H1 (cell line): Measurements from ENCODE around the gene HPS3. TPM values are rescaled to one million over a fixed set of nuclear protein-coding genes. Genes with fewer than 3 reads are reported as not detected.
A peak's percentile ranks its signal among the peaks of the same experiment; 100 is the strongest.

Source experiments
- CTCF ChIA-PET: fragments of 300-600 bp; sonication (Branson Sonifier 250); formaldehyde crosslinking; loops from one replicate; lab custom pipeline; 2021; ENCODE audit not compliant: partially characterized antibody; lab: Charles Lee
- POLR2A ChIA-PET: fragments of 300-600 bp; sonication (Branson Sonifier 250); formaldehyde crosslinking; loops from one replicate; lab custom pipeline; 2021; ENCODE audit warnings: inconsistent platforms; ENCODE audit not compliant: partially characterized antibody; lab: Charles Lee
- DNase-seq, 2 experiments: peaks; one replicate each; pipeline versions ENCODE4 v3.0.0 to v3.0.0-alpha.2; 2010 to 2022; ENCODE audit warnings: low spot score in 2 of 2, low read depth in 1 of 2, mixed read lengths in 1 of 2
- FAIRE-seq: peaks from 2 replicates; lab custom pipeline; 2011; peaks lifted over from hg19 to GRCh38; lab: Jason Lieb, UNC
- H2AFZ ChIP-seq: 2 replicates; pipeline ENCODE4 v1.8.1; 2012; ENCODE audit warnings: low read length, inconsistent platforms
- H2AK5ac ChIP-seq: 2 replicates; pipeline ENCODE4 v1.6.1; 2013; ENCODE audit warnings: low read depth, low read length
- H2BK120ac ChIP-seq: replicated peaks from 2 replicates; pipeline ENCODE3; 2013; ENCODE audit warnings: low read depth, low read length, inconsistent platforms
- H2BK12ac ChIP-seq: 2 replicates; pipeline ENCODE4 v1.6.1; 2013; ENCODE audit warnings: low read depth, low read length
- H2BK15ac ChIP-seq: 2 replicates; pipeline ENCODE4 v1.6.1; 2013; ENCODE audit warnings: low read length
- H2BK20ac ChIP-seq: 2 replicates; pipeline ENCODE4 v1.6.1; 2013; ENCODE audit warnings: low read length
- H2BK5ac ChIP-seq: 2 replicates; pipeline ENCODE4 v1.6.1; 2013; ENCODE audit warnings: low read depth, low read length
- H3K14ac ChIP-seq: 2 replicates; pipeline ENCODE4 v1.6.1; 2013; ENCODE audit warnings: inconsistent platforms; ENCODE audit not compliant: insufficient read length
- H3K18ac ChIP-seq: 2 replicates; pipeline ENCODE4 v1.6.1; 2013; ENCODE audit warnings: low read length; ENCODE audit errors: extremely low read depth
- H3K23ac ChIP-seq: 2 replicates; pipeline ENCODE4 v1.6.1; 2013; ENCODE audit warnings: inconsistent platforms; ENCODE audit not compliant: insufficient read length
- H3K23me2 ChIP-seq: 2 replicates; pipeline ENCODE4 v1.6.1; 2013; ENCODE audit warnings: low read depth, low read length
- H3K27ac ChIP-seq: 2 replicates; pipeline ENCODE4 v1.6.1; 2011; ENCODE audit warnings: low read depth, low read length, inconsistent platforms
- H3K27me3 ChIP-seq, 4 experiments: replicated peaks in 1 of 4; 1 replicate in 1 of 4; 2 replicates in 3 of 4; pipeline versions ENCODE4 v1.6.1 to v1.8.1; 2011 to 2013; ENCODE audit warnings: low read length in 3 of 4, mild to moderate bottlenecking in 3 of 4, inconsistent platforms in 2 of 4, mixed read lengths in 2 of 4, moderate library complexity in 1 of 4; ENCODE audit not compliant: control insufficient read depth in 3 of 4, insufficient read depth in 3 of 4; ENCODE audit errors: extremely low read depth in 1 of 4
- H3K36me3 ChIP-seq, 4 experiments: 2 replicates each; pipeline versions ENCODE4 v1.6.1 to v1.8.1; 2011 to 2013; ENCODE audit warnings: mild to moderate bottlenecking in 4 of 4, low read length in 3 of 4, moderate library complexity in 2 of 4, control low read depth in 1 of 4, inconsistent platforms in 1 of 4; ENCODE audit not compliant: insufficient read depth in 4 of 4, control insufficient read depth in 2 of 4
- H3K4ac ChIP-seq: replicated peaks from 2 replicates; pipeline ENCODE3; 2013; ENCODE audit warnings: low read length, low read depth, mixed read lengths, inconsistent platforms; ENCODE audit not compliant: insufficient read length
- H3K4me1 ChIP-seq, 4 experiments: replicated peaks in 1 of 4; 1 replicate in 1 of 4; 2 replicates in 3 of 4; pipeline versions ENCODE4 v1.6.1 to v1.8.1; 2011 to 2013; ENCODE audit warnings: low read length in 3 of 4, inconsistent platforms in 2 of 4, mixed read lengths in 1 of 4; ENCODE audit not compliant: insufficient read depth in 4 of 4, control insufficient read depth in 3 of 4
- H3K4me2 ChIP-seq, 2 experiments: 2 replicates each; pipeline versions ENCODE4 v1.6.1 to v1.8.1; 2011 to 2013; ENCODE audit warnings: low read depth in 2 of 2, low read length in 2 of 2, control low read depth in 1 of 2, inconsistent platforms in 1 of 2, mild to moderate bottlenecking in 1 of 2; ENCODE audit not compliant: insufficient read depth in 1 of 2
- H3K4me3 ChIP-seq, 4 experiments: fragments of 200-600, 300-600 bp in 1 of 4; sonication (generic), shearing (Covaris generic), sonication (Bioruptor Twin) in 1 of 4; 2 replicates each; pipeline versions ENCODE4 v1.5.1 to v1.8.1; 2011 to 2016; ENCODE audit warnings: low read length in 4 of 4, low read depth in 3 of 4, control low read depth in 2 of 4, inconsistent platforms in 2 of 4, mild to moderate bottlenecking in 2 of 4, mixed read lengths in 1 of 4, moderate library complexity in 1 of 4; ENCODE audit not compliant: insufficient read depth in 2 of 4; ENCODE audit errors: extremely low read depth in 1 of 4
- H3K56ac ChIP-seq: replicated peaks from 2 replicates; pipeline ENCODE3; 2013; ENCODE audit warnings: low read depth, mild to moderate bottlenecking, mixed read lengths, low read length, inconsistent platforms; ENCODE audit not compliant: insufficient read length
- H3K79me1 ChIP-seq: 2 replicates; pipeline ENCODE4 v1.6.1; 2013; ENCODE audit warnings: low read depth, low read length, control low read depth
- H3K79me2 ChIP-seq, 2 experiments: 2 replicates each; pipeline versions ENCODE4 v1.6.1 to v1.8.1; 2012 to 2013; ENCODE audit warnings: low read length in 2 of 2, mild to moderate bottlenecking in 2 of 2, inconsistent platforms in 1 of 2; ENCODE audit not compliant: insufficient read depth in 2 of 2, control insufficient read depth in 1 of 2
- H3K9ac ChIP-seq, 4 experiments: replicated peaks in 1 of 4; 1 replicate in 1 of 4; 2 replicates in 3 of 4; pipeline versions ENCODE4 v1.6.1 to v1.8.1; 2011 to 2013; ENCODE audit warnings: low read depth in 3 of 4, low read length in 3 of 4, control low read depth in 2 of 4, mild to moderate bottlenecking in 2 of 4, moderate library complexity in 2 of 4, inconsistent platforms in 1 of 4; ENCODE audit errors: extremely low read depth in 1 of 4
- H3K9me3 ChIP-seq, 2 experiments: 2 replicates each; pipeline versions ENCODE4 v1.6.1 to v1.8.1; 2012 to 2013; ENCODE audit warnings: mild to moderate bottlenecking in 2 of 2, moderate library complexity in 2 of 2, control low read depth in 1 of 2, inconsistent platforms in 1 of 2, low read depth in 1 of 2, low read length in 1 of 2, mixed read lengths in 1 of 2; ENCODE audit not compliant: insufficient read depth in 2 of 2
- H4K20me1 ChIP-seq, 2 experiments: replicated peaks in 1 of 2; 2 replicates each; pipeline versions ENCODE3 to v1.8.1; 2011 to 2013; ENCODE audit warnings: inconsistent platforms in 2 of 2, low read length in 2 of 2, mild to moderate bottlenecking in 1 of 2; ENCODE audit not compliant: insufficient read depth in 2 of 2, control insufficient read depth in 1 of 2
- H4K5ac ChIP-seq: 2 replicates; pipeline ENCODE4 v1.6.1; 2013; ENCODE audit warnings: low read length, low read depth, mixed read lengths, inconsistent platforms; ENCODE audit not compliant: insufficient read length
- H4K8ac ChIP-seq: 2 replicates; pipeline ENCODE4 v1.8.0; 2013; ENCODE audit warnings: mild to moderate bottlenecking, moderate library complexity, low read length, inconsistent platforms; ENCODE audit not compliant: insufficient read depth; ENCODE audit errors: extremely low read depth
- H4K91ac ChIP-seq: replicated peaks from 2 replicates; pipeline ENCODE3; 2013; ENCODE audit warnings: low read length, mixed read lengths, inconsistent platforms; ENCODE audit not compliant: insufficient read length
- POLR2AphosphoS5 ChIP-seq: IDR thresholded peaks from 2 replicates; pipeline ENCODE4 v1.6.1; 2011; ENCODE audit warnings: low read depth, low read length
- RAD21 ChIP-seq, 2 experiments: IDR thresholded peaks in 1 of 2; conservative IDR thresholded peaks in 1 of 2; 2 replicates each; pipeline ENCODE4 v1.6.1; 2011; ENCODE audit warnings: low read depth in 2 of 2, low read length in 2 of 2, improper control_type of control experiment in 1 of 2, inconsistent platforms in 1 of 2, mild to moderate bottlenecking in 1 of 2, moderate library complexity in 1 of 2
- WGBS, 2 experiments: shearing (Covaris generic) in 1 of 2; methylation state at CpG; one replicate each; pipeline versions ENCODE4 v1.1.6 to v1.1.7; 2013 to 2015; ENCODE audit warnings: low lambda C conversion rate in 2 of 2, mixed read lengths in 2 of 2, inconsistent platforms in 1 of 2, low coverage in 1 of 2, missing lambda C conversion rate in 1 of 2; ENCODE audit not compliant: insufficient replicate concordance in 2 of 2, insufficient coverage in 1 of 2, insufficient read length in 1 of 2; ENCODE audit errors: extremely low coverage in 1 of 2, missing lambda C conversion rate in 1 of 2; 5-methylcytosine and 5-hydroxymethylcytosine counted together
- polyA plus RNA-seq, 7 experiments: library from polyadenylated mRNA; depleted of rRNA in 3 of 7; stranded (reverse) in 5 of 7; unstranded in 2 of 7; fragments of >200 nt in 5 of 7; fragments of 200-250 nt in 2 of 7; gene quantifications; 1 replicate in 5 of 7; 2 replicates in 1 of 7; 4 replicates in 1 of 7; pipeline versions ENCODE4 v1.2.1 to v1.2.3, GENCODE V29; 2011 to 2013; ENCODE audit warnings: missing spikeins in 2 of 7, mixed read lengths in 2 of 7
- total RNA-seq: library from RNA; stranded (reverse); fragmentation: NEBNext Ultra II Directional; extraction: Animal tissue kit (Norgen Biotek cat#: 25700); gene quantifications from 2 replicates; pipeline ENCODE4 v1.2.1, GENCODE V29; 2021
- TF ChIP-seq, protein P1 (sequence below), 3 experiments: IDR thresholded peaks; 1 replicate in 2 of 3; 2 replicates in 1 of 3; pipeline versions ENCODE4 v1.5.1 to v1.6.1; 2011; ENCODE audit warnings: low read length in 3 of 3, mild to moderate bottlenecking in 3 of 3, inconsistent platforms in 2 of 3, low read depth in 1 of 3, moderate library complexity in 1 of 3; ENCODE audit not compliant: insufficient read depth in 1 of 3; ENCODE audit errors: control extremely low read depth in 1 of 3

HPS3 gene
- total and polyA plus RNA-seq, 2 of the 8 experiments (the other 6 are each of a cell fraction or from before 2014, with no cell fraction given) = 23.7 to 48.7 TPM

GRCh38 chr3:149120051-149120972, 9.1 kb upstream of the HPS3 start:
- Histone ChIP-seq H3K23me2 (no peaks in the 10 kb centered on the region), H3K27me3 (no peaks in the 10 kb centered on the region), H3K79me2 (no peaks in the 10 kb centered on the region), H3K56ac (no peak overlapping the region), H4K20me1 (no peaks in the 10 kb centered on the region), H4K5ac (no peak overlapping the region), H2BK15ac (no peak overlapping the region), H4K8ac (no peak overlapping the region), H2BK20ac (peak overlapping the region; percentile 76; the same call in 1 of the 2 replicates), H3K14ac (no peak overlapping the region), H2BK12ac (no peak overlapping the region), H3K9me3 (no peaks in the 10 kb centered on the region), H3K9ac (no peak overlapping the region), H2BK120ac (no peak overlapping the region), H3K4ac (no peak overlapping the region), H3K18ac (no peak overlapping the region), H3K23ac (no peak overlapping the region), H2AK5ac (no peak overlapping the region), H2BK5ac (no peak overlapping the region; the same call in 1 of the 2 replicates), H2AFZ (no peak overlapping the region), H3K4me2 (no peak overlapping the region), H3K36me3 (no peaks in the 10 kb centered on the region), H4K91ac (no peak overlapping the region), H3K4me3 (no peak overlapping the region), H3K4me1 (no peaks in the 10 kb centered on the region), H3K27ac (no peak overlapping the region), H3K79me1 (no peaks in the 10 kb centered on the region)
- DNase-seq (no peak), FAIRE-seq (peak; percentile 85)
- 32% methylated on average over 7 of the region's 7 CpGs; no CpG with 5 or more reads in 1 of the 2 experiments for WGBS, 2 experiments
- ChIA-PET CTCF (interaction anchor here (0.6 to 8.6 kb wide), 76 partner anchors 8 to 490 kb away, joined by 3 to 95 read pairs (median 4); partner anchors contain the start of genes HPS3 and TM4SF18), POLR2A (interaction anchor here (0.9 to 1.5 kb wide), 3 partner anchors 9 to 113 kb away, joined by 3 to 6 read pairs (median 3); partner anchors contain the start of gene HPS3)
- TF ChIP-seq RAD21 (IDR thresholded peaks at IDR 0.05 in 1 of 2, conservative IDR thresholded peaks at IDR 0.05 in 1 of 2; ENCODE audit: low read depth in 2 of 2, low read length in 2 of 2) = peak; percentile 85 to 86
- TF ChIP-seq POLR2AphosphoS5 = no peak
- TF ChIP-seq, protein P1, sequence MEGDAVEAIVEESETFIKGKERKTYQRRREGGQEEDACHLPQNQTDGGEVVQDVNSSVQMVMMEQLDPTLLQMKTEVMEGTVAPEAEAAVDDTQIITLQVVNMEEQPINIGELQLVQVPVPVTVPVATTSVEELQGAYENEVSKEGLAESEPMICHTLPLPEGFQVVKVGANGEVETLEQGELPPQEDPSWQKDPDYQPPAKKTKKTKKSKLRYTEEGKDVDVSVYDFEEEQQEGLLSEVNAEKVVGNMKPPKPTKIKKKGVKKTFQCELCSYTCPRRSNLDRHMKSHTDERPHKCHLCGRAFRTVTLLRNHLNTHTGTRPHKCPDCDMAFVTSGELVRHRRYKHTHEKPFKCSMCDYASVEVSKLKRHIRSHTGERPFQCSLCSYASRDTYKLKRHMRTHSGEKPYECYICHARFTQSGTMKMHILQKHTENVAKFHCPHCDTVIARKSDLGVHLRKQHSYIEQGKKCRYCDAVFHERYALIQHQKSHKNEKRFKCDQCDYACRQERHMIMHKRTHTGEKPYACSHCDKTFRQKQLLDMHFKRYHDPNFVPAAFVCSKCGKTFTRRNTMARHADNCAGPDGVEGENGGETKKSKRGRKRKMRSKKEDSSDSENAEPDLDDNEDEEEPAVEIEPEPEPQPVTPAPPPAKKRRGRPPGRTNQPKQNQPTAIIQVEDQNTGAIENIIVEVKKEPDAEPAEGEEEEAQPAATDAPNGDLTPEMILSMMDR (IDR thresholded peaks at IDR 0.05; ENCODE audit: control extremely low read depth in 1 of 3, insufficient read depth in 1 of 3, low read depth in 1 of 3, low read length in 3 of 3) = peak in 2 of 3 experiments; percentile 49 to 60; a peak in 2 of 4 replicates
- TF ChIP-seq, all 59 proteins: peak for 2
